PC-3 (cell line): ENCODE results near the gene ANLN. TPM values are rescaled to one million over a fixed set of nuclear protein-coding genes. Genes with fewer than 3 reads are reported as not detected.
A peak's percentile ranks its signal among the peaks of the same experiment; 100 is the strongest.

ENCODE experiments used
- ATAC-seq: fragments of 200-7000 bp; cut with Tn5 transposase; 2 replicates; pipeline ENCODE4 v1.9.1; 2020; ENCODE audit warnings: mild to moderate bottlenecking, moderate library complexity
- BruUV-seq: library from RNA; stranded (reverse); fragments of 400-500 nt; replicated peaks from 2 replicates; lab custom pipeline; 2021; lab: Mats Ljungman, UMichigan
- CTCF ChIA-PET: fragments of 300-600 bp; sonication (Branson Sonifier 250); formaldehyde crosslinking; loops from one replicate; lab custom pipeline; 2022; ENCODE audit warnings: antibody characterized with exemption; lab: Charles Lee
- POLR2A ChIA-PET: fragments of 300-600 bp; sonication (Branson Sonifier 250); formaldehyde crosslinking; loops from one replicate; lab custom pipeline; 2022; ENCODE audit warnings: antibody characterized with exemption; ENCODE audit not compliant: unreplicated experiment; lab: Charles Lee
- DNase-seq: peaks from one replicate; pipeline ENCODE4 v3.0.0-alpha.2; 2015
- H2AFZ ChIP-seq: fragments of 300-600 bp; sonication (generic); 2 replicates; pipeline ENCODE4 v1.6.0; 2016; ENCODE audit warnings: antibody characterized with exemption, low read length
- H3F3A ChIP-seq: fragments of 300-600 bp; sonication (generic); one replicate; pipeline ENCODE4 v1.6.0; 2017; ENCODE audit warnings: antibody characterized with exemption, low read length, control low read depth, mild to moderate bottlenecking; ENCODE audit not compliant: unreplicated experiment
- H3K27ac ChIP-seq: fragments of 300-600 bp; sonication (generic); 2 replicates; pipeline ENCODE4 v1.5.1; 2016; ENCODE audit warnings: mild to moderate bottlenecking, low read length
- H3K27me3 ChIP-seq: fragments of 300-600 bp; sonication (generic); 2 replicates; pipeline ENCODE4 v1.6.1; 2016; ENCODE audit warnings: low read length, mixed read lengths
- H3K36me3 ChIP-seq: fragments of 300-600 bp; sonication (generic); 2 replicates; pipeline ENCODE4 v1.6.1; 2016; ENCODE audit warnings: low read depth, mixed run types, low read length, mixed read lengths
- H3K4me1 ChIP-seq: fragments of 300-600 bp; sonication (generic); 2 replicates; pipeline ENCODE4 v1.5.1; 2016; ENCODE audit warnings: low read length; ENCODE audit not compliant: insufficient read depth
- H3K4me2 ChIP-seq: fragments of 300-600 bp; sonication (generic); 2 replicates; pipeline ENCODE4 v1.6.0; 2016; ENCODE audit warnings: low read length
- H3K4me3 ChIP-seq: fragments of 300-600 bp; sonication (generic); 2 replicates; pipeline ENCODE4 v1.5.1; 2016; ENCODE audit warnings: mild to moderate bottlenecking, low read length, mixed read lengths
- H3K79me2 ChIP-seq: fragments of 300-600 bp; sonication (generic); 2 replicates; pipeline ENCODE4 v1.6.1; 2017; ENCODE audit warnings: low read length, mixed read lengths
- H3K9ac ChIP-seq: fragments of 300-600 bp; sonication (generic); 2 replicates; pipeline ENCODE4 v1.6.0; 2016; ENCODE audit warnings: mild to moderate bottlenecking, low read length
- H3K9me2 ChIP-seq: fragments of 300-600 bp; sonication (generic); replicated peaks from 2 replicates; pipeline ENCODE4 v1.6.1; 2016; ENCODE audit warnings: mixed run types, low read length, mixed read lengths
- H3K9me3 ChIP-seq: fragments of 300-600 bp; sonication (generic); 2 replicates; pipeline ENCODE4 v1.6.1; 2016; ENCODE audit warnings: low read length, mixed read lengths
- H4K20me1 ChIP-seq: fragments of 300-600 bp; sonication (generic); 2 replicates; pipeline ENCODE4 v1.6.1; 2016; ENCODE audit warnings: low read length, mixed read lengths
- CTCF ChIP-seq: fragments of 300-600 bp; sonication (generic); conservative IDR thresholded peaks from 2 replicates; pipeline ENCODE4 v1.5.1; 2017; ENCODE audit warnings: antibody characterized with exemption, low read depth, mild to moderate bottlenecking, low read length
- EZH2 ChIP-seq: fragments of 300-600 bp; sonication (generic); IDR thresholded peaks from one replicate; pipeline ENCODE4 v1.6.1; 2017; ENCODE audit warnings: antibody characterized with exemption, mild to moderate bottlenecking, low read length; ENCODE audit not compliant: unreplicated experiment
- EZH2phosphoT487 ChIP-seq: fragments of 300-600 bp; sonication (generic); IDR thresholded peaks from 2 replicates; pipeline ENCODE4 v1.6.1; 2018; ENCODE audit warnings: mild to moderate bottlenecking, antibody characterized with exemption, low read length, borderline replicate concordance
- intact Hi-C: fragments of 100-400 bp; cut with micrococcal nuclease; formaldehyde crosslinking; loops from 2 replicates; pipeline ENCODE4 v1.9.0; 2023
- total RNA-seq: library from RNA; depleted of rRNA; stranded (reverse); fragments of >200 nt; gene quantifications from 2 replicates; pipeline ENCODE4 v1.2.3, GENCODE V29; 2014

Gene ANLN
- total RNA-seq, 1 experiment from 2014 or later = 110 TPM

GRCh38 chr7:36404639-36405408 is 15.2 kb downstream of the ANLN start:
- Histone ChIP-seq H3K4me2 (no peak overlapping the region), H3F3A (no peaks in the 10 kb centered on the region), H3K27ac (no peak overlapping the region), H4K20me1 (peaks cover 17% of the 10 kb centered on the region; the same call in 1 of the 2 replicates), H3K4me1 (peaks cover 16% of the 10 kb centered on the region; the same call in 1 of the 2 replicates), H3K9ac (no peak overlapping the region), H3K79me2 (peaks cover 83% of the 10 kb centered on the region), H3K36me3 (peaks cover 77% of the 10 kb centered on the region), H2AFZ (no peak overlapping the region), H3K9me2 (no peaks in the 10 kb centered on the region), H3K27me3 (no peaks in the 10 kb centered on the region), H3K9me3 (no peaks in the 10 kb centered on the region), H3K4me3 (no peak overlapping the region)
- no TSS peak for BruUV-seq
- ATAC-seq (peak; percentile 51), DNase-seq (peak; percentile 17)
- ChIA-PET POLR2A (no interaction called here), CTCF (no interaction called here)
- TF ChIP-seq CTCF = no peak
- TF ChIP-seq EZH2phosphoT487 = no peak
- TF ChIP-seq EZH2 = no peak
- intact Hi-C loops = no loop called here

- BruUV-seq = no TSS peak
- Histone ChIP-seq H3K9me3 (no peaks in the 10 kb centered on the region), H2AFZ (no peak overlapping the region), H3K27ac (no peak overlapping the region), H3K4me3 (no peak overlapping the region), H3K4me2 (no peak overlapping the region), H3K9ac (no peak overlapping the region), H4K20me1 (peaks cover 18% of the 10 kb centered on the region; the same call in 1 of the 2 replicates), H3K4me1 (peaks cover 16% of the 10 kb centered on the region; the same call in 1 of the 2 replicates), H3K79me2 (peaks cover 80% of the 10 kb centered on the region), H3K9me2 (no peaks in the 10 kb centered on the region), H3K27me3 (no peaks in the 10 kb centered on the region), H3F3A (no peaks in the 10 kb centered on the region), H3K36me3 (peaks cover 76% of the 10 kb centered on the region)
- intact Hi-C loops = no loop called here
- ATAC-seq (no peak), DNase-seq (no peak)
- ChIA-PET CTCF (no interaction called here), POLR2A (no interaction called here)
- TF ChIP-seq EZH2 (no peak), CTCF (no peak), EZH2phosphoT487 (no peak)
These were observed 15.7 kb downstream of the ANLN start for GRCh38 chr7:36405409-36405803.

- Histone ChIP-seq H3K9me2 (no peaks in the 10 kb centered on the region), H3K4me1 (peaks cover 16% of the 10 kb centered on the region; the same call in 1 of the 2 replicates), H3K4me2 (no peak overlapping the region), H3K9ac (no peak overlapping the region), H3K9me3 (no peaks in the 10 kb centered on the region), H3K36me3 (peaks cover 79% of the 10 kb centered on the region), H3K79me2 (peaks cover 76% of the 10 kb centered on the region), H2AFZ (no peak overlapping the region), H3F3A (no peaks in the 10 kb centered on the region), H3K27me3 (no peaks in the 10 kb centered on the region), H4K20me1 (peaks cover 18% of the 10 kb centered on the region; the same call in 1 of the 2 replicates), H3K4me3 (no peak overlapping the region), H3K27ac (no peak overlapping the region)
- intact Hi-C loops = no loop called here
- POLR2A ChIA-PET = no interaction called here
- CTCF ChIA-PET = no interaction called here
- no peak for TF ChIP-seq EZH2phosphoT487
- TF ChIP-seq CTCF = no peak
- no peak for TF ChIP-seq EZH2
- DNase-seq (no peak), ATAC-seq (no peak)
- no TSS peak for BruUV-seq
These were observed 16.5 kb downstream of the ANLN start for GRCh38 chr7:36406156-36406555.
